ENCODE data around the gene ZMYND8.
"Not testable (repeated sequence)": the region's sequence is repeated elsewhere in the genome, so short reads cannot be mapped to it uniquely, and the experiment has no call there.

Gene ZMYND8

DNA sequence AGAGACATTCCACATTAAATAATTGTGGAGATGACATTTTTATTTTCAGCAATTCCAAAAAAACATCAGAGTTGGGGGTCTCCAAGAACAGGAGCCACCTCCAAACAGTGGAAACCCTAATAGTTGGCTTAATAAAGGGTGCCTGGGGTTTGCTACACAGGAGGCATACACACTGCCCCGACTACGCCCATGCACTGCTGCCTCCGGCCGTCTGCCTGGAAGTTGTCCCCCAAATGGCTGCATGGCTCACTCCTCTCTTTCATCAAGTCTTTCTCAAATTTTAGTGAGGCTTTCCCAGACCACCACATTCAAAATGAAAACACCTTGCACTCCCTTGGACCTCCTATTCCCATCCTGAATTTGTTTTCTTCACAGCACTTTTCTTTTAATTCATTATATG is 58.8 kb downstream of the ZMYND8 start:
- H3K27me3 ChIP-seq (replicated peaks; ENCODE audit: control insufficient read depth, insufficient read depth, low read length) = no peaks in the 10 kb centered on the region
- peaks cover 85% of the 10 kb centered on the region for H3K36me3 ChIP-seq (ENCODE audit: control insufficient read depth, insufficient read depth, low read length, severe bottlenecking)
- no peak overlapping the region for H3K9ac ChIP-seq (ENCODE audit: low read length)
- no peak overlapping the region for H3K4me3 ChIP-seq (ENCODE audit: low read length)
- no peak for DNase-seq (ENCODE audit: low read depth)
- peaks cover 7% of the 10 kb centered on the region for H3K4me1 ChIP-seq (ENCODE audit: control insufficient read depth, insufficient read depth, low read length)
- no peaks in the 10 kb centered on the region for H3K9me3 ChIP-seq (ENCODE audit: control insufficient read depth, low read length)

DNA sequence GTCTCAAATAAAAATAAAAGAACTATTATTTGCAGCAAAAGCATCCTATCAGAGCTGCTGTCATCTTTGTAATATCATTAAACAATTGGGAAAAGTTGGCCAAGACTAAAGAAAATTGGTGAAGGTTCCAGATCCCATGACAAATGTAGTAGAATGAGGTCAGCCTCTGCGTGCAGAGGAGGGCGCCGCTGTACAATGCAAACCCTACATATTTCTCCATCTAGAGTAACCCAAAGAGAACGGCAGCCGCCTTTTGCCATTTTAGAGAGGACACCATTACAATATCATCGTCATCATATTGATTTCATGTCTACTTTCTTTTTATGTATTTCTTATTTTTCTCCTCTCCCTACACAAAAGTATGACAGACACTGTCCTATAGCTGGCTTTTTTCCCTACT is 59.5 kb downstream of the ZMYND8 start:
- Histone ChIP-seq H3K4me3 (ENCODE audit: low read length) (no peak overlapping the region), H3K9me3 (ENCODE audit: control insufficient read depth, low read length) (no peaks in the 10 kb centered on the region), H3K4me1 (ENCODE audit: control insufficient read depth, insufficient read depth, low read length) (peaks cover 7% of the 10 kb centered on the region), H3K9ac (ENCODE audit: low read length) (no peak overlapping the region), H3K36me3 (ENCODE audit: control insufficient read depth, insufficient read depth, low read length, severe bottlenecking) (peaks cover 85% of the 10 kb centered on the region), H3K27me3 (replicated peaks; ENCODE audit: control insufficient read depth, insufficient read depth, low read length) (no peaks in the 10 kb centered on the region)
- no peak for DNase-seq (ENCODE audit: low read depth)

DNA sequence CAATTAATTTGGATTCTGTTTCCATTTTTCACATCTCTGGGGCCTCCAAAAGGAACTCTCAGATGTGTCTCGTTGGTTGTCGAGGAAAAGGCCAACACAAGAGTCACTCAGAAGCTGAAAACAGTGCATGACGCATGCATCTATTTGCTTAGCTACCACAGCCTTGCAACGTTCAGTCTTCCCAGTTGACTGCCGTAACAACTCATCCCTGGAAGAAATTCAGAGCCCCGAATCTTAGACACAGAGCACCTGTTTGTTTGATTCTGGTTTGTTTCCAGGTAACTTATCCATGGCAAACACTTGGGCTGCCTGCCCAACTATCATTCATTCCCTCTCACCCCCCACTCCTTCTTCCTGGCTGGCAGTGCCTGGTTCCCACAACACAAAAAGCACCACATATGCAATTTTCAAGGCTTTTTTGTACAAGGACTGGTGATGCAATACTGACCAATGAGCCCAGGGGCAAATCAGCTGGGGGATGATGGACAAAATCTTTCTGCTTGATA is 60.5 kb downstream of the ZMYND8 start:
- Histone ChIP-seq H3K4me3 (ENCODE audit: low read length) (no peak overlapping the region), H3K36me3 (ENCODE audit: control insufficient read depth, insufficient read depth, low read length, severe bottlenecking) (peaks cover 86% of the 10 kb centered on the region)

DNA sequence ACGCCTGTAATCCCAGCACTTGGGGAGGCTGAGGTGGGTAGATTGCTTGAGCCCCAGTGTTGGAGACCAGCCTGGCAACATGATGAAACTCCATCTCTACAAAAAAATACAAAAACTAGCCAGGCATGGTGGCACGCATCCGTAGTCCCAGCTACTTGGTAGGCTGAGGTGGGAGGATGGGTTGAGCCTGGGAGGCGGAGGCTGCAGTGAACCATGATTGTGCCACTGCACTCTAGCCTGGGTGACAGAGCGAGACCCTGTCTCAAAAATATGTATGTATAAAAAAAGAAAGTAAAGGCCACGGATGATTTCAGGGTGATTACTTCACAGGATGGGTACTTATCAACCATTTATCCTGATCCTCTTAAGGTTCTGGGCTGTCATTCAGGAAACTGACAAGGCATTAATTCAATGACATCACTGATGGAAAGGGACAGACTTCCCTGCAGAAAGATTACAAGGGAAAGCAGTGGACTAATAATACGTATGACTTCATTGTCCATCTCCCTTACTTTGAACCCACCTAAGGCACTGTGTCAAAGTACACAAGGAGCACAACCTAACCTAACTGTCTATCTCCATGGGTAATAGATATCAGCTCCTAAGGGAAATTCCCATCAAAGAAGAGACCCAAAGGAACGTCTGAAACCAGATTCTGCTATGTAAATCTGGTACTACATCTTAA is 61.2 kb downstream of the ZMYND8 start:
- DNase-seq (ENCODE audit: low read depth) = no peak
- Histone ChIP-seq H3K4me3 (ENCODE audit: low read length) (no peak overlapping the region), H3K36me3 (ENCODE audit: control insufficient read depth, insufficient read depth, low read length, severe bottlenecking) (peaks cover 84% of the 10 kb centered on the region), H3K9ac (ENCODE audit: low read length) (no peak overlapping the region), H3K4me1 (ENCODE audit: control insufficient read depth, insufficient read depth, low read length) (peaks cover 6% of the 10 kb centered on the region), H3K27me3 (replicated peaks; ENCODE audit: control insufficient read depth, insufficient read depth, low read length) (no peaks in the 10 kb centered on the region), H3K9me3 (ENCODE audit: control insufficient read depth, low read length) (no peaks in the 10 kb centered on the region)

More for the DNA sequence above, 60.5 kb downstream of the ZMYND8 start:
- no peaks in the 10 kb centered on the region for H3K9me3 ChIP-seq (ENCODE audit: control insufficient read depth, low read length)
- H3K27me3 ChIP-seq (replicated peaks; ENCODE audit: control insufficient read depth, insufficient read depth, low read length) = no peaks in the 10 kb centered on the region
- peaks cover 7% of the 10 kb centered on the region for H3K4me1 ChIP-seq (ENCODE audit: control insufficient read depth, insufficient read depth, low read length)
- H3K9ac ChIP-seq (ENCODE audit: low read length) = no peak overlapping the region
- DNase-seq (ENCODE audit: low read depth) = no peak

DNA sequence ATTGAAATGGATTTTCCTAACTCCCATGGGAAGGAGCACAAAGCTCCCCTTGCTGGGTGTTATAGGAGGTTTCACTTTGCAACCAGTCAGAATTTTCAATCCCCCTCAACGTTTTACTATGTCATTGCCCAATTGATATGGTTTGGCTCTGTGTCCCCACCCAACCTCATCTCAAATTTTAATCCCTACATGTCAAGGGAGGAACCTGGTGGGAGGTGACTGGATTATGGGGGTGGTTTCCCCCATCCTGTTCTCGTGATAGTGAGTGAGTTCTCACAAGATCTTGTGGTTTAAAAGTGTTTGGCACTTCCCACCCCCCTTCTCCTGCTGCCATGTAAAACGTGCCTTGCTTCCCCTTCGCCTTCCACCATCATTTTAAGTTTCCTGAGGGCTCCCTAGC is 62.9 kb downstream of the ZMYND8 start:
- peaks cover 92% of the 10 kb centered on the region for H3K36me3 ChIP-seq (ENCODE audit: control insufficient read depth, insufficient read depth, low read length, severe bottlenecking)
- no peaks in the 10 kb centered on the region for H3K4me1 ChIP-seq (ENCODE audit: control insufficient read depth, insufficient read depth, low read length)
- H3K9me3 ChIP-seq (ENCODE audit: control insufficient read depth, low read length) = no peaks in the 10 kb centered on the region
- DNase-seq (ENCODE audit: low read depth) = no peak
- no peak overlapping the region for H3K9ac ChIP-seq (ENCODE audit: low read length)
- H3K27me3 ChIP-seq (replicated peaks; ENCODE audit: control insufficient read depth, insufficient read depth, low read length) = no peaks in the 10 kb centered on the region
- no peak overlapping the region for H3K4me3 ChIP-seq (ENCODE audit: low read length)

DNA sequence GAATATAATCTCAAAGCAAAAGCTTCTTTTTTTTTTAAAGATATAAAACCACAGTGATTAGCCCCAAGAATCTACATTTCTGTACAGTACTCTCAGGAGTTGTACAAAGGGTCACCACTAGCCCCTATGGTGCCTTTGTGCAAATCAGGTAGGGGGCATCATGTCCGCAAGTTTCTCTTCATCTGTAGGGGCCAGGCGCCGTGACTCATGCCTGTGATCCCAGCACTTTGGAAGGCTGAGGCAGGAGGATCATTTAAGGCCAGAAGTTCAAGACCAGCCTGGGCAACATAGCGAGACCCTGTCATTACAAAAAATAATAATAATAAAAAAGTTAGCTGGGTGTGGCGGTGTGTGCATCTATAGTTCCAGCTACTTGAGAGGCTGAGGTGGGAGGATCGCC is 63.9 kb downstream of the ZMYND8 start:
- DNase-seq (ENCODE audit: low read depth) = no peak
- peaks cover 91% of the 10 kb centered on the region for H3K36me3 ChIP-seq (ENCODE audit: control insufficient read depth, insufficient read depth, low read length, severe bottlenecking)
- H3K9ac ChIP-seq (ENCODE audit: low read length) = no peak overlapping the region
- no peaks in the 10 kb centered on the region for H3K27me3 ChIP-seq (replicated peaks; ENCODE audit: control insufficient read depth, insufficient read depth, low read length)
- no peak overlapping the region for H3K4me3 ChIP-seq (ENCODE audit: low read length)
- no peaks in the 10 kb centered on the region for H3K4me1 ChIP-seq (ENCODE audit: control insufficient read depth, insufficient read depth, low read length)
- no peaks in the 10 kb centered on the region for H3K9me3 ChIP-seq (ENCODE audit: control insufficient read depth, low read length)

DNA sequence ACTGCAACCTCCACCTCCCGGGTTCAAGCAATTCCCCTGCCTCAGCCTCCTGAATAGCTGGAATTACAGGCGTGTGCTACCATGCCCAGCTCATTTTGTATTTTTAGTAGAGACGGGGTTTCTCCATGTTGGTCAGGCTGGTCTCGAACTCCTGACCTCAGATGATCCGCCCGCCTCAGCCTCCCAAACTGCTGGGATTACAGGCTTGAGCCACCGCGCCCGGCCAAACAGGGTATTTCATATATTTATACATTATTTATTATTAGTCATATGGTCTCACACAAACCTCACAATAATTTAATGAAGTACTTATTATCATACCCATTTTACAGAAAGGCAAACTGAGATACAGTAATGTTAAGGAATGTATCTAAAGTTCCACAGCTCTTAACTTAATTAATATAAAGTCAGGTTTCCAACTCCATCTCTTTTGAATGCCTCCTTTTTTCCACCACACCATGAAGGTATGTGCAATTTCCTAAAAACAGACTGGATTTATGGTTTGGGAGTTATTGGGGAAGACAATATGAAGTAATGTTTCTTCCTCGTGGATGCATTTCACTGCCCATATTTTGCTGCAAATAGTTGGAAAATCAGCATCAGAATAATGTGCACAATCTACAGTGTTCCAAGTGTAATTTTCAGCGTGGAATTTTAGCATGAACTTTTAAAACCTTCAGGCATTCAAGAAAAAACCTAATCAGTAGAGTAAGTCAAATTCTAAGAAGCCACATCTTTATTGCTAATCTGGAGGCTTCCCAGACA is 65.7 kb downstream of the ZMYND8 start:
- Histone ChIP-seq H3K9me3 (ENCODE audit: control insufficient read depth, low read length) (no peaks in the 10 kb centered on the region), H3K4me3 (ENCODE audit: low read length) (no peak overlapping the region), H3K27me3 (replicated peaks; ENCODE audit: control insufficient read depth, insufficient read depth, low read length) (no peaks in the 10 kb centered on the region), H3K4me1 (ENCODE audit: control insufficient read depth, insufficient read depth, low read length) (no peaks in the 10 kb centered on the region), H3K9ac (ENCODE audit: low read length) (no peak overlapping the region), H3K36me3 (ENCODE audit: control insufficient read depth, insufficient read depth, low read length, severe bottlenecking) (peaks cover 89% of the 10 kb centered on the region)
- no peak for DNase-seq (ENCODE audit: low read depth)

DNA sequence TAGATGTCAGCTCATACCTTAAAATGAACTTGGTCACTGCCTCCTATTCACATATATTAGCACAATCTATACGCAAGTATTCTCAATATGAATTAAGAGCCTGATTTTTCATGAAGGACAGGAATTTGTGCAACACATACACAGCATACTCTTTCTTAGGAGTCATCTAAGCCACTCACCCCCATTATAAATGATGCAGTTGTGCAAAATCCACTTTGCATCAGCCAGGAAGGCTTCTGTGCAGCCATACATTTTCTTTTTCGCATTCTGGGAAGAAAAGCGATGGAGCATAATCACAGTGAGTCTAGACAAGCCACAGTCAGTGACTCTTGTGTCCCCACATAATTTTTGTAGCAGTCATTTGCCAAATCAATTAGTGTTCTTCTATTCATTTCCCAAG is 66.5 kb downstream of the ZMYND8 start:
- H3K9ac ChIP-seq (ENCODE audit: low read length) = no peak overlapping the region
- DNase-seq (ENCODE audit: low read depth) = no peak
- no peaks in the 10 kb centered on the region for H3K4me1 ChIP-seq (ENCODE audit: control insufficient read depth, insufficient read depth, low read length)
- no peaks in the 10 kb centered on the region for H3K9me3 ChIP-seq (ENCODE audit: control insufficient read depth, low read length)
- H3K4me3 ChIP-seq (ENCODE audit: low read length) = no peak overlapping the region
- peaks cover 88% of the 10 kb centered on the region for H3K36me3 ChIP-seq (ENCODE audit: control insufficient read depth, insufficient read depth, low read length, severe bottlenecking)
- H3K27me3 ChIP-seq (replicated peaks; ENCODE audit: control insufficient read depth, insufficient read depth, low read length) = no peaks in the 10 kb centered on the region

DNA sequence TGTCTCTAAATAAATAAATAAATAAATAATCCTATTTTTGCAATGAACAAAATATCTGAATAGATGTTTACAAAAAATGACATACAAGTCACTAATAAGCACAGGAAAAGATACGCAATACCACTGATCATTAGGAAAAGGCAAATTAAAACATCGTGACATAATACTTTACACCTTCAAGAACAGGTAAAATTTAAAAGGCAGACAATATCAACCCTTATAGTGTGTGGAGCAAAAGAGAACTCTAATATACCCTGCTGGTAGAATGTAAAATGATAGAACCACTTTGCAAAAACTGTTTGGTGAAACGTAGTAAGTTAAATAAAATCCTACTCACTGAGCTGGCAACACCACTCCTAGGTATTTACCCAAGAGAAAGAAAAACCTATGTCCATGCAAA is 67.4 kb downstream of the ZMYND8 start:
- Histone ChIP-seq H3K9ac (ENCODE audit: low read length) (no peak overlapping the region), H3K9me3 (ENCODE audit: control insufficient read depth, low read length) (no peaks in the 10 kb centered on the region), H3K36me3 (ENCODE audit: control insufficient read depth, insufficient read depth, low read length, severe bottlenecking) (peaks cover 88% of the 10 kb centered on the region), H3K4me1 (ENCODE audit: control insufficient read depth, insufficient read depth, low read length) (no peaks in the 10 kb centered on the region), H3K4me3 (ENCODE audit: low read length) (no peak overlapping the region), H3K27me3 (replicated peaks; ENCODE audit: control insufficient read depth, insufficient read depth, low read length) (no peaks in the 10 kb centered on the region)
- no peak for DNase-seq (ENCODE audit: low read depth)

DNA sequence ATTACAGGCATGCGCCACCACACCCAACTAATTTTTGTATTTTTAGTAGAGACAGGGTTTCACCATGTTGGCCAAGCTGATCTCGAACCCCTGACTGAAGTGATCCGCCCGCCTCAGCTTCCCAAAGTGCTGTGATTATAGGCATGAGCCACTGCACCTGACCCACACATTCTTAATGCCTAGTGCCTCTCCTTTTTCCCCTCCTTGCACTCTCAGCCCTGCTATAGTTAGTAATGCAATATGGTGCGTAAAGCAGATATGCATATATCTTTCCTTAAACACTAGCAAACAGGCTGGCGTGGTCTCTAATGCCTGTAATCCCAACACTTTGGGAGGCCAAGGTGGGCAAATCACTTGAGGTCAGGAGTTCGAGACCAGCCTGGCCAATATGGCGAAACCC is 68.0 kb downstream of the ZMYND8 start:
- H3K36me3 ChIP-seq (ENCODE audit: control insufficient read depth, insufficient read depth, low read length, severe bottlenecking) = peaks cover 88% of the 10 kb centered on the region
- not testable (repeated sequence) for H3K4me3 ChIP-seq (ENCODE audit: low read length); DNase-seq (ENCODE audit: low read depth); H3K9ac ChIP-seq (ENCODE audit: low read length); H3K27me3 ChIP-seq (replicated peaks; ENCODE audit: control insufficient read depth, insufficient read depth, low read length); H3K9me3 ChIP-seq (ENCODE audit: control insufficient read depth, low read length); H3K4me1 ChIP-seq (ENCODE audit: control insufficient read depth, insufficient read depth, low read length)

DNA sequence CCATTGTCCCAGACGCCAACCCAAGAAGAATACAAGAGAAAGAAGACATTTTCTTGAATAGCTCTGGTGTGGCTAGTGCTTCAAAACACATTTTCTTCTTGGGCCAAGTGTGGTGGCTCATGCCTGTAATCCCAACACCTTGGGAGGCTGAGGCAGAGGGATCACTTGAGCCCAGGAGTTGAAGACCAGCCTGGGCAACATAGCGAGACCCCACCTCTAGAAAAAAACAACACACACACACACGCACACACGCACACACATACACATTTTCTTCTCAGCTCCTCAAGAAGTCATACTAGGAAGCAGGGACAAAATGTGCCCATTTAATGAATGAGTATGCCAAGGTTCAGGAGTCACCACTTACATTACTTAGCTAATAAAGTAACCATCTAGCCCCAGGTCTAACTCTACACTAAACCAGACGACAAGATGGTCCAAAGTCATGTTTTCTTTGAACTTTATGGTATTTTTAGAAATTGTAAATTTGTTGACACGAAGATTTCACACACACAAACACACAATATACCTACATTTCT is 68.8 kb downstream of the ZMYND8 start:
- Histone ChIP-seq H3K9ac (ENCODE audit: low read length) (no peak overlapping the region), H3K36me3 (ENCODE audit: control insufficient read depth, insufficient read depth, low read length, severe bottlenecking) (peaks cover 92% of the 10 kb centered on the region), H3K4me1 (ENCODE audit: control insufficient read depth, insufficient read depth, low read length) (no peaks in the 10 kb centered on the region), H3K4me3 (ENCODE audit: low read length) (no peak overlapping the region), H3K27me3 (replicated peaks; ENCODE audit: control insufficient read depth, insufficient read depth, low read length) (no peaks in the 10 kb centered on the region), H3K9me3 (ENCODE audit: control insufficient read depth, low read length) (no peaks in the 10 kb centered on the region)
- DNase-seq (ENCODE audit: low read depth) = no peak
